Glutamatergic neuron (in vitro differentiated cells): ENCODE measurements around the gene FBH1. TPM values are rescaled to one million over a fixed set of nuclear protein-coding genes. Genes with fewer than 3 reads are reported as not detected.
"Not testable (repeated sequence)": the region's sequence is repeated elsewhere in the genome, so short reads cannot be mapped to it uniquely, and the experiment has no call there.

Experiments
- DNase-seq: peaks from one replicate; pipeline ENCODE4 v3.0.0; 2022
- H3K27ac Mint-ChIP-seq: one replicate; pipeline ENCODE4 v1.8.0; 2020; ENCODE audit warnings: mild to moderate bottlenecking, mixed read lengths, inconsistent platforms; ENCODE audit not compliant: unreplicated experiment
- H3K27me3 Mint-ChIP-seq: one replicate; pipeline ENCODE4 v1.8.0; 2020; ENCODE audit warnings: mild to moderate bottlenecking, moderate library complexity, mixed read lengths, inconsistent platforms; ENCODE audit not compliant: unreplicated experiment
- H3K36me3 Mint-ChIP-seq: one replicate; pipeline ENCODE4 v1.8.0; 2020; ENCODE audit warnings: mild to moderate bottlenecking, mixed read lengths, inconsistent platforms; ENCODE audit not compliant: unreplicated experiment
- H3K4me1 Mint-ChIP-seq: one replicate; pipeline ENCODE4 v1.8.0; 2020; ENCODE audit warnings: mild to moderate bottlenecking, low read depth, mixed read lengths, inconsistent platforms; ENCODE audit not compliant: unreplicated experiment
- H3K4me3 Mint-ChIP-seq: one replicate; pipeline ENCODE4 v1.8.0; 2020; ENCODE audit warnings: mild to moderate bottlenecking, mixed read lengths, inconsistent platforms; ENCODE audit not compliant: unreplicated experiment
- H3K9me3 Mint-ChIP-seq: one replicate; pipeline ENCODE4 v1.8.0; 2020; ENCODE audit warnings: mild to moderate bottlenecking, moderate library complexity, mixed read lengths, inconsistent platforms; ENCODE audit not compliant: unreplicated experiment
- CTCF ChIP-seq: fragments of 200-600 bp; sonication (generic); IDR thresholded peaks from one replicate; pipeline ENCODE4 v1.5.0; 2021; ENCODE audit not compliant: partially characterized antibody, unreplicated experiment
- total RNA-seq: library from RNA; stranded (reverse); fragmentation: NEBNext Ultra II Directional; extraction: Animal tissue kit (Norgen Biotek cat#: 25700); gene quantifications from one replicate; pipeline ENCODE4 v1.2.1, GENCODE V29; 2021; ENCODE audit not compliant: unreplicated experiment

FBH1 gene
- total RNA-seq, 1 donor from 2014 or later = 65.0 TPM

GRCh38 chr10:5902511-5903274 is 12.7 kb downstream of the FBH1 start:
- H3K4me3 Mint-ChIP-seq = no peak overlapping the region
- no peaks in the 10 kb centered on the region for H3K36me3 Mint-ChIP-seq
- TF ChIP-seq CTCF = no peak
- no peak overlapping the region for H3K27ac Mint-ChIP-seq
- H3K9me3 Mint-ChIP-seq = peaks cover 1% of the 10 kb centered on the region
- no peak for DNase-seq
- H3K27me3 Mint-ChIP-seq = no peaks in the 10 kb centered on the region
- peaks cover 10% of the 10 kb centered on the region for H3K4me1 Mint-ChIP-seq

- H3K27ac Mint-ChIP-seq = no peak overlapping the region
- H3K4me1 Mint-ChIP-seq = peaks cover 10% of the 10 kb centered on the region
- H3K27me3 Mint-ChIP-seq = no peaks in the 10 kb centered on the region
- H3K4me3 Mint-ChIP-seq = no peak overlapping the region
- DNase-seq = no peak
- no peak for TF ChIP-seq CTCF
- no peaks in the 10 kb centered on the region for H3K36me3 Mint-ChIP-seq
- H3K9me3 Mint-ChIP-seq = no peaks in the 10 kb centered on the region
Observed at GRCh38 chr10:5903563-5903962, 13.5 kb downstream of the FBH1 start.

- no peak for TF ChIP-seq CTCF
- H3K4me3 Mint-ChIP-seq = no peak overlapping the region
- no peak for DNase-seq
- H3K36me3 Mint-ChIP-seq = no peaks in the 10 kb centered on the region
- no peaks in the 10 kb centered on the region for H3K27me3 Mint-ChIP-seq
- no peaks in the 10 kb centered on the region for H3K9me3 Mint-ChIP-seq
- no peak overlapping the region for H3K27ac Mint-ChIP-seq
- H3K4me1 Mint-ChIP-seq = peaks cover 11% of the 10 kb centered on the region
Observed at GRCh38 chr10:5904227-5904626, 14.2 kb downstream of the FBH1 start.

- Mint-ChIP-seq H3K27me3 (no peaks in the 10 kb centered on the region), H3K9me3 (peaks cover 2% of the 10 kb centered on the region), H3K27ac (peak overlapping the region; percentile 87), H3K4me3 (peak overlapping the region; percentile 36), H3K4me1 (peaks cover 11% of the 10 kb centered on the region), H3K36me3 (no peaks in the 10 kb centered on the region)
- no peak for TF ChIP-seq CTCF
- DNase-seq = peak; percentile 43
Observed at GRCh38 chr10:5905854-5906507, 15.9 kb downstream of the FBH1 start.

- no peak for TF ChIP-seq CTCF
- H3K27ac Mint-ChIP-seq = peak overlapping the region; percentile 87
- H3K9me3 Mint-ChIP-seq = peaks cover 4% of the 10 kb centered on the region
- no peak overlapping the region for H3K4me3 Mint-ChIP-seq
- H3K36me3 Mint-ChIP-seq = no peaks in the 10 kb centered on the region
- H3K27me3 Mint-ChIP-seq = no peaks in the 10 kb centered on the region
- no peak for DNase-seq
- peaks cover 11% of the 10 kb centered on the region for H3K4me1 Mint-ChIP-seq
Observed at GRCh38 chr10:5906651-5907050, 16.6 kb downstream of the FBH1 start.

- H3K4me3 Mint-ChIP-seq, H3K27me3 Mint-ChIP-seq, H3K9me3 Mint-ChIP-seq, H3K27ac Mint-ChIP-seq, H3K36me3 Mint-ChIP-seq, DNase-seq: not testable (repeated sequence)
- H3K4me1 Mint-ChIP-seq = peaks cover 11% of the 10 kb centered on the region
Observed at GRCh38 chr10:5908676-5909075, 18.6 kb downstream of the FBH1 start.
